AG08395 (cell line): Measurements from ENCODE around the gene ABHD14A.

ENCODE experiments used
- DNase-seq: peaks from one replicate; pipeline ENCODE4 v3.0.0; 2012; ENCODE audit warnings: mixed read lengths, low spot score

ABHD14A gene

GRCh38 chr3:51941463-51941797 lies 33.4 kb upstream of the ABHD14A start:
- DNase-seq, result no peak

GRCh38 chr3:51941798-51942602 lies 32.9 kb upstream of the ABHD14A start, which contains the start of the genes PARP3 and RRP9:
Gene PARP3 (plus strand): TSS chr3:51942363. CDS start chr3:51943356, 993 bp downstream.
Gene RRP9 (minus strand): TSS chr3:51941904. CDS start chr3:51941867, 37 bp downstream.
- DNase-seq, result peak; percentile 100

- DNase-seq, result peak; percentile 92
These were observed 32.0 kb upstream of the ABHD14A start for GRCh38 chr3:51942603-51943450.

- no peak for DNase-seq
These were observed 31.1 kb upstream of the ABHD14A start for GRCh38 chr3:51943451-51944391.

GRCh38 chr3:51944451-51945021 lies 30.3 kb upstream of the ABHD14A start:
- DNase-seq, result no peak

- no peak for DNase-seq
These were observed 29.6 kb upstream of the ABHD14A start for GRCh38 chr3:51945031-51945840.

- no peak for DNase-seq
These were observed 28.7 kb upstream of the ABHD14A start for GRCh38 chr3:51945926-51946705.

GRCh38 chr3:51946796-51947195 lies 28.1 kb upstream of the ABHD14A start:
- no peak for DNase-seq

GRCh38 chr3:51947215-51947900 lies 27.5 kb upstream of the ABHD14A start:
- no peak for DNase-seq

- no peak for DNase-seq
These were observed 26.8 kb upstream of the ABHD14A start for GRCh38 chr3:51948016-51948580.

GRCh38 chr3:51949121-51949520 lies 25.7 kb upstream of the ABHD14A start:
- no peak for DNase-seq

- no peak for DNase-seq
These were observed 24.0 kb upstream of the ABHD14A start for GRCh38 chr3:51950899-51951298.

GRCh38 chr3:51953445-51953844 lies 21.4 kb upstream of the ABHD14A start:
- peak; percentile 50 for DNase-seq

- no peak for DNase-seq
These were observed 20.8 kb upstream of the ABHD14A start for GRCh38 chr3:51954105-51954504.

- no peak for DNase-seq
These were observed 20.2 kb upstream of the ABHD14A start for GRCh38 chr3:51954713-51955112.

- no peak for DNase-seq
These were observed 19.5 kb upstream of the ABHD14A start, which contains the start of gene GPR62 for GRCh38 chr3:51955175-51955892. Gene GPR62 (plus strand): TSS chr3:51955381. CDS start chr3:51955653, 272 bp downstream.

GRCh38 chr3:51955893-51956770 lies 18.7 kb upstream of the ABHD14A start:
- DNase-seq, result peak; percentile 58
